Right cardiac atrium (tissue), 5 donors: ENCODE measurements around the gene PALLD. TPM values are rescaled to one million over a fixed set of nuclear protein-coding genes. Genes with fewer than 3 reads are reported as not detected.

ENCODE experiments used
- ATAC-seq, 2 donors: fragments of 200-7000 bp; cut with Tn5 transposase; one replicate each; pipeline versions ENCODE4 v1.8.0 to v1.9.1; 2020; ENCODE audit warnings: moderate library complexity in 2 of 2, mild to moderate bottlenecking in 1 of 2
- DNase-seq, 3 donors: peaks; one replicate each; pipeline ENCODE4 v3.0.0-alpha.2; 2020
- H3K27ac ChIP-seq: one replicate; pipeline ENCODE4 v1.5.1; 2013; ENCODE audit warnings: mild to moderate bottlenecking, low read length, control low read depth, moderate library complexity
- H3K27me3 ChIP-seq: one replicate; pipeline ENCODE4 v1.6.1; 2013; ENCODE audit not compliant: control insufficient read depth, insufficient read depth
- H3K4me1 ChIP-seq: one replicate; pipeline ENCODE4 v1.6.1; 2013; ENCODE audit warnings: low read length; ENCODE audit not compliant: control insufficient read depth, insufficient read depth
- H3K4me3 ChIP-seq: one replicate; pipeline ENCODE4 v1.5.1; 2013; ENCODE audit warnings: low read length, control low read depth
- H3K9me3 ChIP-seq: one replicate; pipeline ENCODE4 v1.6.1; 2013; ENCODE audit warnings: low read length; ENCODE audit not compliant: control insufficient read depth
- WGBS: extraction: QIAGEN DNeasy Blood & Tissue Kit; methylation state at CpG from one replicate; pipeline ENCODE4 v1.1.7; 2013; 5-methylcytosine and 5-hydroxymethylcytosine counted together
- intact Hi-C, 4 donors: fragments of 100-400 bp; cut with DNase I; formaldehyde crosslinking; loops; one replicate each; pipeline versions ENCODE4 v1.11.0 to v1.14.0; 2022 to 2023
- polyA plus RNA-seq: library from polyadenylated mRNA; stranded (reverse); fragments of 200-250 nt; gene quantifications from one replicate; pipeline ENCODE4 v1.2.3, GENCODE V29; 2013
- total RNA-seq, 4 donors: library from RNA; stranded (reverse); fragmentation: NEBNext Ultra II Directional; extraction: Animal tissue kit (Norgen Biotek cat#: 25700); gene quantifications; one replicate each; pipeline ENCODE4 v1.2.1, GENCODE V29; 2021
- donor health status: healthy with polysubstance abuse.
- donor health status: DM: no; HTN: yes; CAD: no.
- donor health status: DM: no; HTN: no; CAD: no.
- donor health status: DM: no; HTN: yes; CAD: no; lungs with severe emphysema.
- donor health status: DM: yes; HTN: yes; CAD: no.

PALLD gene
- total and polyA plus RNA-seq, 5 donors = 233 to 1,069 (median 717) TPM

DNA sequence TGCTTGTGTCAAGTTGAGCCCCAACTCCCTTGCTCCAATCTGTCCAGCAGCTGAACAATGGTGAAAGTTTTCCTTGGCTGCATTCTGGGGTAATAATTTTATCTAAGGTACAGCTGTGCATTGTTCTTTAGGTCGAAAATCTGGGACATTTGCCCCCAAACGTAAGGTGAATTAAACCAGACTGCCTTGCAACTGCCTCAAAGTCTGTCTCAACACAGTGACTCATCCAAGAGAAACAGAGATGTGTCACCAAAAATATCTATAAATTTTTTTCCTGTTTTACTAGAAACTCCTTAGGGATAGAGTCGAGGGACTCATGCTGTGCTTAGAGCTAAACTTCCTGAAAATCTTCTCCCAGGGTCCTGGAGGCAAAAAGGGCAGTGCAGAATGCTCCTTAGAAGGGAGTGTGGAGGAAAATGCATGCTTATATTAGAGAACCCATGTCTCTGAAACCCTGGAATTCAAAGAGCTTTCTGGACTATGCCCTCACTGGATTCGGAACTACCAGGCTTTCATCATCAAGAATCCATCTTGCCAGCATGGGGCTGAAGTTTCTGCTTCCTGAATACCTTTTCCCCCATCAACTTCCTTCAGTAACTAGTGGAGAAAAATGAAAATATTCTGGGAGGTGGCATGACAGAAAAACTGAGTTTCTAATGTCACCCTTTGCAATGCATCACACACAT lies 115.7 kb downstream of the PALLD start:
- WGBS = 47% methylated on average over 4 of the region's 4 CpGs
- no peak overlapping the region for H3K27ac ChIP-seq

DNA sequence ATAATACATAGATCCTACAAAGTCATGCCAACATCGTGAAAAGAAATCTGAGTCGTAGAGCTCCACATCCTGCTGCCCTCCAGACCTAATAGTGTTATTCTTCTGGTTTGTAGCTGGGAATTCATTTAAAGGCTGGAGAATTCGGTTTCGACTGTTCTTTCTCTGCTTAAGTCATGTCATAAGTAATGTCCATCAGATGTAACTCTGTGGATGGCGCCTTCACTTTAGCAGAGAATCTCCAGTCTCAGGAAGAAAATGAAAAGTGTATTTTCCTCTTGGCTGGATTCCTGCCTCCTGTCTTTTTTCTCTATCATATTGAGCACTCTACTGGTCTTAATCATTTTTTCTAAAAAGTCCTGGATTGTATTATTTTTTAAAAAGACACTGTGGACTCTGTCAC lies 117.0 kb downstream of the PALLD start:
- DNase-seq (no peak), ATAC-seq (no peak)
- Histone ChIP-seq H3K9me3 (no peaks in the 10 kb centered on the region), H3K4me1 (peaks cover 4% of the 10 kb centered on the region), H3K27me3 (no peaks in the 10 kb centered on the region), H3K4me3 (no peak overlapping the region), H3K27ac (no peak overlapping the region)
- intact Hi-C loops = no loop called here
- WGBS = 86% methylated on average over 5 of the region's 5 CpGs

More for the DNA sequence above, 115.7 kb downstream of the PALLD start:
- Histone ChIP-seq H3K4me1 (peaks cover 4% of the 10 kb centered on the region), H3K4me3 (no peak overlapping the region), H3K27me3 (no peaks in the 10 kb centered on the region), H3K9me3 (no peaks in the 10 kb centered on the region)
- no peak for ATAC-seq
- intact Hi-C loops = no loop called here
- DNase-seq = no peak

DNA sequence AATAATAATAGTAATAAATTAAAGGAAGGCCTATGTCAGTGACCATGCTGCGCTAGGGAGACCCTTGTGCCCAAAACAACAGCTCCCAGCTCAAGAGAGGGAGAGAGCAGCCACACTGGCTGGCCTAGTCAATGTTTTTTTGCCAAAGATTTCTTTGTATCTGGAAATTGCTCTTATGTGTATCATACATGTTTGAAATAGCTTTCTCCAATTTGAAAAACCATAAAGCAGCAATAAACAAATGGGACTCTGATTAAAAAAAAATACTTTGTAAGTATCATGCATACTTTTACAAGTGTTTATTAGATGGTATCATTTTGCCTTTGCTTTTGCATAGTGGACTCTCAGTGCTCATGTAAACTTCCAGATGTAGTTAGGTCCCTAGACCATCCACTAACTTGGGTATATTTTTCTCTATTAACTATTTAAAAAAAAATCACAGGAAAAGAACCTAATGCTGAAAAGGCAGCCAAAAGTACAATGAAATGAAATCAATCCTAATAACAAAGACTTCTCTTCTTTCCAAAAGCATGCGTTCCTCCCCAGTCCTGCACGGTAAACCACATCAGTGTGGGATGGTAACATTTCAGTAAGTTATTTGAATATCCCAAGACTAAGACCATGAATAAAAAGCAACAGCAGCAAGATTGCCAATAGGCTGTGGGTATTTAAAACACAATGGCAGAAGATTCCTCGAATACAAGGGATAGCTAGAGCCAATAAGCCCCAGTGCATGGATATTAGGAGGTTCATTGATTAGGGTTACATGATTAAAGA lies 117.6 kb downstream of the PALLD start:
- Histone ChIP-seq H3K27me3 (no peaks in the 10 kb centered on the region), H3K27ac (no peak overlapping the region), H3K4me3 (no peak overlapping the region), H3K9me3 (no peaks in the 10 kb centered on the region), H3K4me1 (peaks cover 4% of the 10 kb centered on the region)
- WGBS = 85% methylated on average over 4 of the region's 4 CpGs
- intact Hi-C loops = no loop called here
- ATAC-seq (no peak), DNase-seq (no peak)

DNA sequence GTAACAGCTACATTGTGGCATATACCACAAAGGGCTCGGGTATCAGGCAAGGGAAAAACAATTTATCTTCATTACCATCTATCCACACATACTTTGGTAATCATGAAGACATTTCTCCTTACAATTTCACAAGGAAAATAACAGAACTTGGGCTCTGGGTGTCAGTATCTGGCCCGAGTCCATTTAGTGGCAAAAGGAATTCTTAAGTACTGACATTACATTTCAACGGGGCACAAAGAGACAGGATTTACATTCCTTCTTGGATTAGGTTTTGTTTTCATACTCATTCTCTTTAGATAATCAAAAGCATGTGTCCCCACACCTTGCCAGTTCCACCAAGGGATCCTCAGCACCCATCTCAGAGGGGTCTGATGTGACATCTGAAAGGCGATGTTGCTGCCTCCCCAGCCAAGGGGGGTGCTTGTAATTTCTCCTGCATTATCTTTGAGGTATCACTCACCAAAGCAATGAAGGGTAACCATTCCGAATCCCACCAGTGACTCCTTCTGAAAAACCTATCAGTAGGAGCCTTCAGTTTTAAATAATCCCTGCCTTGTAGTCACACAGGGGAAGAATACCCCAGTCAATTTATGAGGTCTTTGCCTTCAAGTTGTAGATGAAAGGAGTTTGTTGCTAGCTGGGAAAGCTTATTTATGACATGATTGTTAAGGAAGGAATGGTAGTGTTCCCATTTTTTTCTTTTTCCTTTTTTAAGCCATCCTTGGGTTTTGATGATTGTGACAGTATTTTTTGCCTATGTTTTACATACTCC lies 118.6 kb downstream of the PALLD start:
- Histone ChIP-seq H3K27ac (peak overlapping the region; percentile 33), H3K4me1 (peaks cover 4% of the 10 kb centered on the region), H3K9me3 (no peaks in the 10 kb centered on the region), H3K27me3 (no peaks in the 10 kb centered on the region), H3K4me3 (no peak overlapping the region)
- DNase-seq (no peak), ATAC-seq (no peak)
- intact Hi-C loops = no loop called here
- 66% methylated on average over 5 of the region's 5 CpGs for WGBS

DNA sequence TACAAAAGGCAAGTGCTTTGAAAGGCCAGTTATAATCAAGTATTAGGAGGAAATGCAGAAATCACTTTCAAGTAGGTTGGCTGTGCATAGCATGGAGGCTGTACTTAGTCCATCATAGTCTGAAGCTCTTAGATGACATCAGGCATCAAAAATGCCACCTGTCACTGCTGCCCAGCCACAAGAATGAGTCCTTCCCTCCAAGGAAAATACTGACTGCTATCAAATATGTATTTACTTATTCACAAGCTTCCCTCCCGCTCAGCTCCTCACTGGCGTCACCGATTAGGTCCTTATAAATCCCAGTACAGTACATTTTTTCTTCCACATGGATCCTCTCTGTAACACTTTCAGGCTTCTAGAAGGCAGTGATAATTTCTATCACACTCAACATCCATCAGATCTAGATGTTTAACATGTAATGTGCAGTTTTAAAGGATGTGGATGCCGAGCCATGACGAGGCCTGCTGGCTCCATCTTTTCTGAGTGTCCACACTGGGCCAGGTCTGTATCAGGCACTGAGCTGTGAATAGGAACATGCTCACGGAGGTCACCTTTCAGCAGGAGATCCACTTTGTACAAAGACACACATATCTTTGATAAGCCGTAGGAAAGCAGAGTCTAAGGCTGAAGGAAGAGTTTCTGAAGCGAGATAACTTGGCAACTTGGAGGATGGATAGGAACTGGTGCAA lies 121.9 kb downstream of the PALLD start:
- ATAC-seq (peak; percentile 63 to 67), DNase-seq (no peak)
- Histone ChIP-seq H3K27me3 (no peaks in the 10 kb centered on the region), H3K4me1 (no peaks in the 10 kb centered on the region), H3K9me3 (no peaks in the 10 kb centered on the region), H3K27ac (peak overlapping the region; percentile 71), H3K4me3 (no peak overlapping the region)
- intact Hi-C loops = no loop called here
- 66% methylated on average over 8 of the region's 8 CpGs for WGBS

DNA sequence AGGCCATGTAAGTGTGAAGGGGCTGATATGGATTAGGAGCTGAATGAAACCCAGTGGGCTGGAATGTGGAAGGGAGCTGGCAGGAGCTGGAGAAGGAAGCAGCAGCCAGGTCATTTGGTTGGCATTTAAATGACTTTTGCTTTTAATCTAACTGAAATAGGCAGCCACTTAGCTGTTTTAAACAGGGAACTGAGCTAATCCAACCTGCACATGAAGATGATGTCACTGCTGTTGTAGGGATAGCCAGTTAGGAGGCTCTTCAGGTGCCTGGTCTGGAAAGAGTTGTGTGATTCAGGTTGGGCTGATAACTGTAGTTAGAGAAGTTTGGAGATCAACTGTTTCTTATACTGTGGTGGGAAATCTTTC lies 122.4 kb downstream of the PALLD start:
- Histone ChIP-seq H3K27me3 (no peaks in the 10 kb centered on the region), H3K9me3 (no peaks in the 10 kb centered on the region), H3K4me3 (no peak overlapping the region), H3K27ac (peak overlapping the region; percentile 71), H3K4me1 (no peaks in the 10 kb centered on the region)
- intact Hi-C loops = no loop called here
- ATAC-seq (peak; percentile 63 to 79), DNase-seq (no peak)

DNA sequence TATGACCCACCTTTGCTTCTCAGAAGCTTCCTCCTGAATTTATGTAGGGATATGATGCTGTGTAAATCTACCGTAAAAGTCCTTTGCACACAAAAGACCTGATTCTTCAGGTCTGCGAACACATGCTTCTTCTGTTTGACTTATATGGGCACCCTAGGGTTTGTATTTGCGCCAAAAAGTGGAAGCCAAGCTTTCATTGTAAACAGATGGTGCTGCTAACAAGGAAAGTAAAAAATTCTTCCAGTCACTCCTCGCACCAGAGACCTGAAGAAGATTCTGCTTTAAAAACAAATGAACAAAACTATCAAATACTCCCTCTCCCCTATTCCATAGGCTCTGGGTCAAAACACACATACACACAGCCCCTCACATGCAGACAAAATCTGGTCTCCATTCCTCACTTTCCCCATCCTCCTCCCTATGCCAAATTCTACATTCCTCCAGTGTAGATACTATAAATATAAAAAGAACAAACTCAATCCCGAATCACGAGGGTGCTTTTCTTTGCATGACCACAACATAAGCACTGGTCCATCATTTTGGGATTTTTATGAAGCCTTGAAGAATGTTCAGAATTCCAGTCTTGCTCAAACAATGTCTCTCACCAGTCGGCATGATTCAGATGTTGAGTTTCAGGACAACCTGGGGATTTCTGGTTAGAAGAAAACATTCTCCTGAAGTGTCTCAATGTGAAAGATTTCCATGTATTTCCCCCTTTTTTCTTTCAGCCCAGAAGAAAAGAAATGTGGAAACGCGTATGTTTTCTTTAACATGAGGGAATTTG lies 125.1 kb downstream of the PALLD start:
- no peaks in the 10 kb centered on the region for H3K9me3 ChIP-seq
- H3K27ac ChIP-seq = peak overlapping the region; percentile 33
- intact Hi-C loops = no loop called here
- no peak overlapping the region for H3K4me3 ChIP-seq
- 81% methylated on average over 9 of the region's 9 CpGs for WGBS
- H3K4me1 ChIP-seq = no peaks in the 10 kb centered on the region
- H3K27me3 ChIP-seq = no peaks in the 10 kb centered on the region
- DNase-seq (no peak), ATAC-seq (no peak)

DNA sequence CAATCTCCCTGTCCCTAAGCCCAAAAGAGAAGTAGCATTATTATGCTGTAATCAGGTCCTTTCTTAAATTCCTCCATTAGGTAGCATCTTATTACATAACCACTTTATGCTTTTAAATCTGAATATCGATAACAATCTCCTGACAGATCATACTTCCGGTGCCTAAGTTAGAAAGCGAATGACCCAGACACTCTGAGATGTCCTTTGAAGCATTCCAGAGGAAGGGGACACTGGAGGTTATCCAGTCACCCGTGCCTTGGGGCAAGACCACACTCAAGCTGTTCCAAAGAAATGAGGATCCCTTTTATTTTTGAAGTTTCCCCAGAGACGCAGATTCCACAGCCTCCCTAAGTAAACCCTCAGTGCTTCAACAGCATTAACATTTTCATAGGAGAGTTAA lies 125.7 kb downstream of the PALLD start:
- Histone ChIP-seq H3K4me3 (no peak overlapping the region), H3K27me3 (no peaks in the 10 kb centered on the region), H3K4me1 (no peaks in the 10 kb centered on the region), H3K9me3 (no peaks in the 10 kb centered on the region), H3K27ac (no peak overlapping the region)
- DNase-seq (no peak), ATAC-seq (no peak)
- WGBS = 50% methylated on average over 5 of the region's 5 CpGs
- intact Hi-C loops = no loop called here

DNA sequence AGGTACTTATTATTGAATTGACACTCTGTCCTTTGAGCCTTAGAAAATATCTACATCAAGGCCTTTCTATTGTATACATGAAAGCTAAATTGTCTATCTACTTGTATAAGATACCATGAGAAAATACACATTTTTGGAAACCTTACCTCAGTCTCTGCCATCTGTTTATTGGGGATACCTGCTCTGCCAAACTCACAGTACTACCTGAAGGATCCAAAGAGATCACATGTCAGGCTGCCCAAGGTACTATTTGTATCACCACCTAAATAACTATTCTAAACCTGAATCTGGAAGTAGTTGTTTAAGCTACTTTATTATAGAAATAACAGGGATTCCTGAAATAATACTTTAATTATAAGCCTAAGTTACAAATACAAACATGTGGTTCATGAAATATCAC lies 126.2 kb downstream of the PALLD start:
- H3K27me3 ChIP-seq = no peaks in the 10 kb centered on the region
- intact Hi-C loops = no loop called here
- ATAC-seq = no peak
- H3K27ac ChIP-seq = no peak overlapping the region
- no peak overlapping the region for H3K4me3 ChIP-seq
- DNase-seq = no peak
- no peaks in the 10 kb centered on the region for H3K4me1 ChIP-seq
- H3K9me3 ChIP-seq = no peaks in the 10 kb centered on the region

DNA sequence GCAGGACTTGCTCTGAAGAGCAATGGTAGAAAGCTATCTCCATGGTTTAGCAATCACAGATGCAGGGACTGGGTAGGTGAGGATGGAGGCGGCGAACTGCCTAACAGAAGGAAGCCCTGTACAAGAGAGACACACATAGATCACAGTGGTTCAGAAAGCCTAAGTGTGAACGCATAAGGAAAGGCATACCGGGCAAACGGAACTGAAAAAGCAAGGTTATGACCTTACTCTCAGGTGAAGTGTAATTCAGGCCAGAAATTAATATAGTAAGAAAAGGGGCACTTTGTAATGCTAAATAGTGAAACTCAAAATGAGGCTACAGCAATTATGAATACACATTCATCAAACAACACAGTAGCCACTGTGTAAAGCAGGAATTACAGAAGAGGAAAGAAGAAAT lies 126.6 kb downstream of the PALLD start:
- ATAC-seq (no peak), DNase-seq (no peak)
- WGBS = 93% methylated on average over 5 of the region's 5 CpGs
- intact Hi-C loops = no loop called here
- H3K27ac ChIP-seq = no peak overlapping the region
- no peaks in the 10 kb centered on the region for H3K4me1 ChIP-seq
- no peaks in the 10 kb centered on the region for H3K9me3 ChIP-seq
- H3K27me3 ChIP-seq = no peaks in the 10 kb centered on the region
- no peak overlapping the region for H3K4me3 ChIP-seq
